Activated B cell treated with CpG ODN at 0.5 μM for 24 hours (primary cell): Measurements from ENCODE around the gene GRM5. TPM values are rescaled to one million over a fixed set of nuclear protein-coding genes. Genes with fewer than 3 reads are reported as not detected.

ENCODE experiments used
- ATAC-seq: fragments of 200-7000 bp; cut with Tn5 transposase; one replicate; pipeline ENCODE4 v1.10.0; 2021; ENCODE audit warnings: low read depth, mild to moderate bottlenecking, moderate library complexity
- CTCF ChIA-PET: fragments of 350-600 bp; sonication (Branson Sonifier 250); formaldehyde crosslinking; loops from one replicate; lab custom pipeline; 2021; ENCODE audit warnings: antibody characterized with exemption; lab: Charles Lee
- POLR2A ChIA-PET: fragments of 350-600 bp; sonication (Branson Sonifier 250); formaldehyde crosslinking; loops from one replicate; lab custom pipeline; 2021; ENCODE audit warnings: antibody characterized with exemption; lab: Charles Lee
- DNase-seq: peaks from one replicate; pipeline ENCODE4 v3.0.0; 2022
- H3K27ac Mint-ChIP-seq: one replicate; pipeline ENCODE4 v1.8.0; 2020; ENCODE audit warnings: mixed read lengths
- H3K27me3 Mint-ChIP-seq: one replicate; pipeline ENCODE4 v1.8.0; 2021; ENCODE audit warnings: mixed read lengths
- H3K36me3 Mint-ChIP-seq: one replicate; pipeline ENCODE4 v1.8.0; 2021; ENCODE audit warnings: low read depth, mixed read lengths
- H3K4me1 Mint-ChIP-seq: one replicate; pipeline ENCODE4 v1.8.0; 2021; ENCODE audit warnings: mixed read lengths
- H3K4me3 Mint-ChIP-seq: one replicate; pipeline ENCODE4 v1.8.0; 2020; ENCODE audit warnings: mild to moderate bottlenecking, mixed read lengths
- H3K9me3 Mint-ChIP-seq: one replicate; pipeline ENCODE4 v1.8.0; 2020; ENCODE audit warnings: mixed read lengths
- CTCF ChIP-seq: fragments of 200-600 bp; IDR thresholded peaks from one replicate; pipeline ENCODE4 v1.8.0; 2022; ENCODE audit warnings: antibody characterized with exemption, mild to moderate bottlenecking
- intact Hi-C: fragments of 100-400 bp; cut with micrococcal nuclease; formaldehyde crosslinking; loops from one replicate; pipeline ENCODE4 v1.15.1; 2024
- total RNA-seq: library from RNA; stranded (reverse); gene quantifications from 2 replicates; pipeline ENCODE4 v1.2.3, GENCODE V29; 2022

The GRM5 gene
- total RNA-seq, 1 donor from 2014 or later = not detected

GRCh38 chr11:88799771-88800500 is 265.8 kb downstream of the GRM5 start:
- intact Hi-C loops = no loop called here
- no peaks in the 10 kb centered on the region for H3K27me3 Mint-ChIP-seq
- H3K4me3 Mint-ChIP-seq = no peak overlapping the region
- H3K9me3 Mint-ChIP-seq = peaks cover 5% of the 10 kb centered on the region
- H3K36me3 Mint-ChIP-seq = no peaks in the 10 kb centered on the region
- POLR2A ChIA-PET = no interaction called here
- no peaks in the 10 kb centered on the region for H3K4me1 Mint-ChIP-seq
- DNase-seq = no peak
- H3K27ac Mint-ChIP-seq = no peak overlapping the region
- no peak for TF ChIP-seq CTCF
- no peak for ATAC-seq
- CTCF ChIA-PET = no interaction called here

GRCh38 chr11:88790182-88790581 is 275.6 kb downstream of the GRM5 start:
- intact Hi-C loops = no loop called here
- no peak for DNase-seq

GRCh38 chr11:88779577-88779976 is 286.2 kb downstream of the GRM5 start:
- DNase-seq = no peak
- no peak for TF ChIP-seq CTCF
- H3K9me3 Mint-ChIP-seq = peaks cover 4% of the 10 kb centered on the region
- POLR2A ChIA-PET = no interaction called here
- no peak for ATAC-seq
- no peaks in the 10 kb centered on the region for H3K36me3 Mint-ChIP-seq
- intact Hi-C loops = no loop called here
- no peaks in the 10 kb centered on the region for H3K27me3 Mint-ChIP-seq
- no peak overlapping the region for H3K27ac Mint-ChIP-seq
- no peak overlapping the region for H3K4me3 Mint-ChIP-seq
- no peaks in the 10 kb centered on the region for H3K4me1 Mint-ChIP-seq
- CTCF ChIA-PET = no interaction called here

More at GRCh38 chr11:88790182-88790581, 275.6 kb downstream of the GRM5 start:
- POLR2A ChIA-PET = no interaction called here
- H3K27ac Mint-ChIP-seq = no peak overlapping the region
- no peak overlapping the region for H3K4me3 Mint-ChIP-seq
- CTCF ChIA-PET = no interaction called here
- no peak for ATAC-seq
- no peaks in the 10 kb centered on the region for H3K4me1 Mint-ChIP-seq
- H3K27me3 Mint-ChIP-seq = no peaks in the 10 kb centered on the region
- H3K9me3 Mint-ChIP-seq = peaks cover 4% of the 10 kb centered on the region
- H3K36me3 Mint-ChIP-seq = no peaks in the 10 kb centered on the region
- TF ChIP-seq CTCF = no peak

GRCh38 chr11:88770475-88771079 is 295.2 kb downstream of the GRM5 start:
- ChIA-PET POLR2A (no interaction called here), CTCF (no interaction called here)
- no peaks in the 10 kb centered on the region for H3K4me1 Mint-ChIP-seq
- DNase-seq = no peak
- H3K4me3 Mint-ChIP-seq = no peak overlapping the region
- H3K27ac Mint-ChIP-seq = no peak overlapping the region
- intact Hi-C loops = no loop called here
- H3K9me3 Mint-ChIP-seq = peaks cover 3% of the 10 kb centered on the region
- H3K36me3 Mint-ChIP-seq = no peaks in the 10 kb centered on the region
- no peak for ATAC-seq
- no peak for TF ChIP-seq CTCF
- no peaks in the 10 kb centered on the region for H3K27me3 Mint-ChIP-seq

- TF ChIP-seq CTCF = no peak
- ATAC-seq (no peak), DNase-seq (no peak)
- H3K27me3 Mint-ChIP-seq = no peaks in the 10 kb centered on the region
- H3K27ac Mint-ChIP-seq = no peak overlapping the region
- ChIA-PET POLR2A (no interaction called here), CTCF (no interaction called here)
- H3K4me1 Mint-ChIP-seq = no peaks in the 10 kb centered on the region
- no peaks in the 10 kb centered on the region for H3K36me3 Mint-ChIP-seq
- H3K4me3 Mint-ChIP-seq = no peak overlapping the region
- H3K9me3 Mint-ChIP-seq = no peaks in the 10 kb centered on the region
- intact Hi-C loops = no loop called here
Observed at GRCh38 chr11:88744140-88744539, 321.6 kb downstream of the GRM5 start.
